ENCODE results near the gene COQ7.

COQ7 gene

DNA sequence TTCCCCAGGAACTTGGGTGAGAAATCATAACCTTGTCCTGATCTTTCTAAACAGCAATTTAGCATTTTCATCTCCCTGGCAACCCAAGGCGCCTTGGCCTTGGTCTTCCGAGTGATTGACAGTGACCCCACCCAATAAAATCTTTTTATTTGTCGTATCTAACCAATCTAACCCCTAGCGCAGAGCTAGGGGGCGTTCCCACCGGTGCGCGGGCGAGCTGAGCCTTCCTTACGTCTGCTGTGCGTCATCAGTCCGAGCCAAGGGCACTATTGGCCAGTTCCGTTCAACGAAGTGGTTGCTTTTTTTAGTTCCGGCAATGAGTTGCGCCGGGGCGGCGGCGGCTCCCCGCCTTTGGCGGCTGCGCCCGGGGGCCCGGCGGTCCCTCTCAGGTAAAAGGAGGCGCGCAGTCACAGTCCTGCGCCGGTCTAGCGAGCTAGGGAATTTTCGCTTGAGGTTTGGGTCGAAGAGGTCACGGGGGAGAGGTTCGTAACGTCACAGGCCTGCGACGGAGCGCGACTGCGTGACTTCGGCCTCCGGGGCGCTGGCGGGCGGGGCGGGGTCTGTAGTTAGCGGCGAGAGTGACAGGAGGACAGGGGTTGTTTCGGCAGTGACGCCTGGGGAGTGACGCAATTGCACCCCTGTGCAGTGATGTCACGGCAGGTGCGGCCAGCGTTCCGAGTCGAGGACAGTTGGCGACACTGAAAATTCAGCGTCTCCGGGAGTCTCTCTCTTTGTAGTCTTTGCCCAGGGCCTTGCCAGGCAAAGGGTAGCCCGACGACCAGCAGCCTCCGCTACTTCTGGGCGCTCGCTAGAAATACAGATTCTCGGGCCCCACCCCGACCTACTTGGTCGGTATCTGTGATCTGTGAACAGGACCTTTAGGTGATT, at the start of gene COQ7:
Gene COQ7 (plus strand): TSS at position 266 of the 888 bp plus-strand sequence. CDS start 51 bp downstream, at position 317.
- peaks cover 8% of the 10 kb centered on the region for H3K36me3 ChIP-seq (replicated peaks)
- in situ Hi-C loops (cut with MboI; ENCODE audit: low sequenced_read_pairs) = no loop called here

GRCh38 chr16:19020689-19021088, 46.7 kb upstream of the COQ7 start:
- Histone ChIP-seq H3K27me3 (ENCODE audit: low read depth) (no peaks in the 10 kb centered on the region), H3K9me3 (no peaks in the 10 kb centered on the region), H3K4me1 (no peaks in the 10 kb centered on the region; the same call in 1 of the 2 replicates), H3K4me3 (no peak overlapping the region), H3K36me3 (replicated peaks) (no peaks in the 10 kb centered on the region)
- in situ Hi-C loops (cut with MboI; ENCODE audit: low sequenced_read_pairs) = no loop called here
- no peak for DNase-seq (ENCODE audit: low spot score in 2 of 2)

More for the DNA sequence above, at the start of gene COQ7:
- Histone ChIP-seq H3K4me1 (peaks cover 8% of the 10 kb centered on the region), H3K9me3 (no peaks in the 10 kb centered on the region), H3K27me3 (ENCODE audit: low read depth) (no peaks in the 10 kb centered on the region), H3K4me3 (peak within 1 kb of the TSS; percentile 83)
- DNase-seq (ENCODE audit: low spot score in 2 of 2) = peak; percentile 98 to 99

DNA sequence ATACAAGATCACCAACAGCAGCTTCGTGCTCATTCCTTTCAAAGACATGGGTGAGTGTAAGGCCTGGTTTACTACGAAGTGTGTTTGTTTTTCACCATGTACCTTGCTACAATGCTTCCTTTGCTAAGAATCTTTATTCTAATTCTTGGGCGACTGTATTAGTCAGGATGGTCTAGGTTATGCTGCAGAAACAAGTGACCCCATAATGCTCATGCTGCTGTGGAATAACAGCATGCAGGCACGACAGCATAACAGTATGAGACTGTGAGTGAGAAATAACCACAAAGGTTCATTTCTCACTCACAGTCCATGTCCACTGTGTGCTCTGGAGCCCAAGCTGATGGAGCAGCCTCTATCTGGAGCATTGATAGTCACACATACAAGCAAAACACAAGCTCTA, 45.7 kb upstream of the COQ7 start:
- Histone ChIP-seq H3K36me3 (replicated peaks) (no peaks in the 10 kb centered on the region), H3K27me3 (ENCODE audit: low read depth) (no peaks in the 10 kb centered on the region), H3K9me3 (no peaks in the 10 kb centered on the region), H3K4me1 (no peaks in the 10 kb centered on the region; the same call in 1 of the 2 replicates), H3K4me3 (no peak overlapping the region)
- DNase-seq (ENCODE audit: low spot score in 2 of 2) = no peak
- in situ Hi-C loops (cut with MboI; ENCODE audit: low sequenced_read_pairs) = no loop called here

DNA sequence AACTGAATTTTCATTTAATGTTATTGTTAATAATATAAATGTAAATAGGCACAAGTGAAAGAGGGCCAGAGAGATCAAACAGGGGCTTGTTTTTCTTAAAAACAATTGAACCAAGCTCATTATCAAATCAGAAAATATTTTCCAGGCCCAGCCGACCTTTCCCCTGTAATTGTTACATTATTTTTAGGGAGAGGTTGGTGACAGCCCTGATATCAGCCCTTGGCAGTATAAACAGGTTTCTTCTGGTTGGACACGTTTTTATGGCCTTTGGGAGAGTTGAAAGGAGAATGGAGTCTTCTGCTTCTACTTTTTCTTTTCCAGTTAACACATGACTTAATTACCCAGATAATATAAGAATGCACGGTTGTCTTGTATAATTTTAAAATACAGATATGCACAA, 40.0 kb upstream of the COQ7 start:
- in situ Hi-C loops (cut with MboI; ENCODE audit: low sequenced_read_pairs) = no loop called here
- Histone ChIP-seq H3K4me3 (no peak overlapping the region), H3K36me3 (replicated peaks) (no peaks in the 10 kb centered on the region), H3K4me1 (no peaks in the 10 kb centered on the region), H3K9me3 (no peaks in the 10 kb centered on the region), H3K27me3 (ENCODE audit: low read depth) (no peaks in the 10 kb centered on the region)
- no peak for DNase-seq (ENCODE audit: low spot score in 2 of 2)

DNA sequence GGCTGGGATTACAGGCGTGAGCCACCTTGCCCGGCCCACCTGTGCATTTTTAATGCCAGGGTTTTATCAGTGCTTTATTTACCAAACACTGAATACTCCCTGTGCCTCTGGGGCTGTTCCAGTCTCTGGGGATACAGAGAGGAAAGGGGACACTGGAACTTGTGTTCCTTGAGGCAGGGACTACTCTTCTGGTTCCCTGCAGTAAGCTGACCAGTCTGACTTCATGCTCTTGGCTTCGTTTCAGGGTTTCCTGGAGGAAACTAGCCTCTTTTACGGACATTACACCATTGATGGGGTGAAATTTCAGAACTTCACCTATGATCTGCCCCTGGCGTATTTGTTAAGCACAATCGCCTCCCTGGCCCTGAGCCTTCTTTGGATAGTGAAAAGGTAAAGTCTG, 37.4 kb upstream of the COQ7 start:
- no peaks in the 10 kb centered on the region for H3K4me1 ChIP-seq
- H3K36me3 ChIP-seq (replicated peaks) = no peaks in the 10 kb centered on the region
- DNase-seq (ENCODE audit: low spot score in 2 of 2) = no peak
- in situ Hi-C loops (cut with MboI; ENCODE audit: low sequenced_read_pairs) = no loop called here
- no peaks in the 10 kb centered on the region for H3K9me3 ChIP-seq
- no peak overlapping the region for H3K4me3 ChIP-seq
- H3K27me3 ChIP-seq (ENCODE audit: low read depth) = no peaks in the 10 kb centered on the region

- no peak for DNase-seq (ENCODE audit: low spot score in 2 of 2)
- Histone ChIP-seq H3K4me3 (no peak overlapping the region), H3K36me3 (replicated peaks) (no peaks in the 10 kb centered on the region), H3K27me3 (ENCODE audit: low read depth) (no peaks in the 10 kb centered on the region), H3K9me3 (no peaks in the 10 kb centered on the region), H3K4me1 (no peaks in the 10 kb centered on the region)
- in situ Hi-C loops (cut with MboI; ENCODE audit: low sequenced_read_pairs) = no loop called here
Measured at GRCh38 chr16:19031738-19032137, 35.7 kb upstream of the COQ7 start.

DNA sequence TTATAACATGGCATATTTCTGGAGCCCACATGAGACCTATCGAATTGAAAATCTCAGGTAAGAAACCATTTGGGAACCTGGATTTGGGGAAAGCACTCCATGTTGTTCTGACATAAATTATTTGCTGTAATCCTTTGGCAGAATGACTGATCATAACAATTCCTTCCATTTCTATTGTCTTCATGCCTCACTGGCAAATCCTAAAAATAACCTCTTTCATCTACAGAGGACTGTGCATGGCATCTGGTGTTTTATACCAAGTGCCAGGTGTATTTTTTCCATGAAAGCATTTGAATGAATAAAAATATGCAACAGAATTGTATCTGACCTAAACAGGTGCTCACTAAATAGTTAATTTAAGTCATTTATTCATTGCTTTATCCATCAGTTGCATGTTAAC, 33.7 kb upstream of the COQ7 start:
- DNase-seq (ENCODE audit: low spot score in 2 of 2) = no peak
- in situ Hi-C loops (cut with MboI; ENCODE audit: low sequenced_read_pairs) = no loop called here
- Histone ChIP-seq H3K4me1 (no peaks in the 10 kb centered on the region), H3K27me3 (ENCODE audit: low read depth) (no peaks in the 10 kb centered on the region), H3K36me3 (replicated peaks) (no peaks in the 10 kb centered on the region), H3K4me3 (no peak overlapping the region), H3K9me3 (no peaks in the 10 kb centered on the region)

DNA sequence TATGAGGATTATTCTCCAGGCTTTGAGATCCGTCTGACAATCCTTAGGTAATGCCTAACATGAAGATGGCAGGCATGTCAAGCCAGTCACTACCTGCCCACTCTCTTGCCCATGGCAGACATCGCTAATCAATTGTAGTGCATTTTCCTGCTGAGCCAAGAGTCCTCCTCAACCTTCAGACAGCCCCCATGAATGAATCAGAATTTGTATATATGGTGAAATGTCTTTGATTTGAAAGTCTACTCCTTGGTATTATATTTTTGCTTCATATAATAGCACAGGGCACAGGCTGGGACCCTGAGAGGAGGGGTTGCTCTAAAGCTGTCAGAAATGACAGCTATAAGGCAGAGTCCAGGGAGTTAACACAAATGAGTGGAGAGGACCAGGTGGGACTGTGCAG, 27.0 kb upstream of the COQ7 start:
- H3K4me1 ChIP-seq = no peaks in the 10 kb centered on the region
- in situ Hi-C loops (cut with MboI; ENCODE audit: low sequenced_read_pairs) = no loop called here
- no peaks in the 10 kb centered on the region for H3K27me3 ChIP-seq (ENCODE audit: low read depth)
- H3K36me3 ChIP-seq (replicated peaks) = no peaks in the 10 kb centered on the region
- DNase-seq (ENCODE audit: low spot score in 2 of 2) = no peak
- no peak overlapping the region for H3K4me3 ChIP-seq
- no peaks in the 10 kb centered on the region for H3K9me3 ChIP-seq

GRCh38 chr16:19044769-19045168, 22.6 kb upstream of the COQ7 start:
- no peaks in the 10 kb centered on the region for H3K4me1 ChIP-seq
- H3K36me3 ChIP-seq (replicated peaks) = 0 out of 2 replicates have a peak, but pooled peaks cover 2% of the 10 kb centered on the region
- in situ Hi-C loops (cut with MboI; ENCODE audit: low sequenced_read_pairs) = no loop called here
- no peaks in the 10 kb centered on the region for H3K27me3 ChIP-seq (ENCODE audit: low read depth)
- H3K4me3 ChIP-seq = no peak overlapping the region
- DNase-seq (ENCODE audit: low spot score in 2 of 2) = no peak
- H3K9me3 ChIP-seq = no peaks in the 10 kb centered on the region

- 0 out of 2 replicates have a peak, but pooled peaks cover 2% of the 10 kb centered on the region for H3K36me3 ChIP-seq (replicated peaks)
- H3K27me3 ChIP-seq (ENCODE audit: low read depth) = no peaks in the 10 kb centered on the region
- H3K4me1 ChIP-seq = no peaks in the 10 kb centered on the region
- in situ Hi-C loops (cut with MboI; ENCODE audit: low sequenced_read_pairs) = no loop called here
- DNase-seq (ENCODE audit: low spot score in 2 of 2) = no peak
- H3K9me3 ChIP-seq = no peaks in the 10 kb centered on the region
- H3K4me3 ChIP-seq = no peak overlapping the region
Measured at GRCh38 chr16:19046062-19046461, 21.4 kb upstream of the COQ7 start.

DNA sequence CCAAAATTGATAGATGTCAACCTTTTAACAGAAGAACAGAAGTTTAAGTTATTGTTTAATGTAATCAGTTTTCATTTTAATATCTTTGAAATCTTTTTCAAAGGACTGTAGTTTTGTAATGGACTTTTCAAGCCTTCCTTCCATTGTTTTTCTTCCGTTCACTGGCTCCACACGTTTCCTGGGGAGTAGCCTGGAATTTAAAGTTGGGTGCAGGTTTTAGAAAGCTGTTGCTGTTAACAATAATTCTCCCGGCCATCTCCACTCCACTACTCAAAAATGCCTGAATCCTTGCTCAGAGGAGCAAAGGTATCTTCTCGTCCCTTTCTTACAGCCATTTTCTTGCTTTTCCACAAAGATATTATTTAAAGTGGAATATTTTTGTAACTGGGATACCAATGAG, 4.7 kb upstream of the COQ7 start:
- peaks cover 2% of the 10 kb centered on the region; the same call in 1 of the 2 replicates for H3K4me1 ChIP-seq
- H3K9me3 ChIP-seq = no peaks in the 10 kb centered on the region
- no peak overlapping the region for H3K4me3 ChIP-seq
- no peaks in the 10 kb centered on the region for H3K36me3 ChIP-seq (replicated peaks)
- no peak for DNase-seq (ENCODE audit: low spot score in 2 of 2)
- in situ Hi-C loops (cut with MboI; ENCODE audit: low sequenced_read_pairs) = no loop called here
- no peaks in the 10 kb centered on the region for H3K27me3 ChIP-seq (ENCODE audit: low read depth)

DNA sequence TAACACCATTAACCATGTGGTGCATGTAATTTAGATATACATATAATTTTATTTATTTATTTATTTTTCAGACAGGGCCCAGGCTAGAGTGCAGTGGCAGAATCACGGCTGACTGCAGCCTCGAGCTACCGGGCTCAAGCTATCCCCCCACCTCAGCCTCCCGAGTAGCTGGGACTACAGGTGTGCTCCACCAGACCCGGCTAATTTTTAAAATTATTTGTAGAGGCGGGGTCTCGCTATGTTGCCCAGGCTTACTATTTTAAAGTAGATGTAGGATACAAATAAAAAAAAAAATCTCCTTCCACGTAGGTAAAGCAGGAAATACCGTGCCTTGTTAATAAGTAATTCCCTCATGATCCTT, 446 bp upstream of the COQ7 start:
- Histone ChIP-seq H3K36me3 (replicated peaks) (peaks cover 5% of the 10 kb centered on the region; the same call in 1 of the 2 replicates), H3K9me3 (no peaks in the 10 kb centered on the region), H3K4me3 (peak overlapping the region; percentile 83), H3K4me1 (peaks cover 8% of the 10 kb centered on the region), H3K27me3 (ENCODE audit: low read depth) (no peaks in the 10 kb centered on the region)
- DNase-seq (ENCODE audit: low spot score in 2 of 2) = no peak
- in situ Hi-C loops (cut with MboI; ENCODE audit: low sequenced_read_pairs) = no loop called here

- no peaks in the 10 kb centered on the region for H3K27me3 ChIP-seq (ENCODE audit: low read depth)
- peaks cover 10% of the 10 kb centered on the region for H3K36me3 ChIP-seq (replicated peaks)
- DNase-seq (ENCODE audit: low spot score in 2 of 2) = no peak
- in situ Hi-C loops (cut with MboI; ENCODE audit: low sequenced_read_pairs) = no loop called here
- no peaks in the 10 kb centered on the region for H3K9me3 ChIP-seq
- peak overlapping the region; percentile 83 for H3K4me3 ChIP-seq
- H3K4me1 ChIP-seq = peaks cover 8% of the 10 kb centered on the region
Measured at GRCh38 chr16:19068237-19068815, 912 bp downstream of the COQ7 start.

All from HAP-1 (cell line).